HEK293T (cell line): ENCODE data around the gene FUT3.
A peak's percentile ranks its signal among the peaks of the same experiment; 100 is the strongest.

Experiments
- CTCF ChIA-PET: fragments of 350-600 bp; formaldehyde crosslinking; extraction: SDS; loops from one replicate; lab custom pipeline; 2021; ENCODE audit warnings: antibody characterized with exemption, inconsistent platforms; lab: Yijun Ruan, JAX
- POLR2A ChIA-PET: fragments of 350-600 bp; formaldehyde crosslinking; extraction: SDS; loops from one replicate; lab custom pipeline; 2020; ENCODE audit warnings: antibody characterized with exemption, inconsistent platforms; lab: Yijun Ruan, JAX
- DNase-seq: peaks from one replicate; pipeline ENCODE4 v3.0.0; 2012; ENCODE audit warnings: mixed read lengths; ENCODE audit errors: extremely low spot score
- ARNT ChIP-seq: fragments of 450-650 bp; IDR thresholded peaks from 2 replicates; pipeline ENCODE4 v1.6.1; 2017; ENCODE audit warnings: mild to moderate bottlenecking
- BHLHE40 ChIP-seq: fragments of 450-650 bp; IDR thresholded peaks from 2 replicates; pipeline ENCODE4 v1.6.1; 2016; ENCODE audit warnings: mild to moderate bottlenecking, moderate library complexity, borderline replicate concordance
- CTBP1 ChIP-seq: fragments of 450-650 bp; IDR thresholded peaks from 2 replicates; pipeline ENCODE4 v1.6.1; 2016; ENCODE audit warnings: borderline replicate concordance
- ELF4 ChIP-seq: fragments of 450-650 bp; IDR thresholded peaks from 2 replicates; pipeline ENCODE4 v1.6.1; 2017; ENCODE audit warnings: antibody characterized with exemption
- FOXA1 ChIP-seq: fragments of 450-650 bp; IDR thresholded peaks from 2 replicates; pipeline ENCODE4 v1.6.1; 2016; ENCODE audit warnings: mild to moderate bottlenecking
- FOXK2 ChIP-seq: fragments of 450-650 bp; IDR thresholded peaks from 2 replicates; pipeline ENCODE4 v1.6.1; 2016; ENCODE audit warnings: mild to moderate bottlenecking
- FOXM1 ChIP-seq: fragments of 450-650 bp; IDR thresholded peaks from 2 replicates; pipeline ENCODE4 v1.6.1; 2017; ENCODE audit warnings: mild to moderate bottlenecking, borderline replicate concordance
- HDGF ChIP-seq: fragments of 450-650 bp; IDR thresholded peaks from 2 replicates; pipeline ENCODE4 v1.6.1; 2017; ENCODE audit warnings: antibody characterized with exemption, borderline replicate concordance
- L3MBTL2 ChIP-seq: fragments of 450-650 bp; conservative IDR thresholded peaks from 2 replicates; pipeline ENCODE4 v1.6.1; 2016; ENCODE audit warnings: mild to moderate bottlenecking
- LEF1 ChIP-seq: fragments of 450-650 bp; IDR thresholded peaks from 2 replicates; pipeline ENCODE4 v1.6.1; 2017; ENCODE audit warnings: mild to moderate bottlenecking, borderline replicate concordance
- NFRKB ChIP-seq: fragments of 450-650 bp; IDR thresholded peaks from 2 replicates; pipeline ENCODE4 v1.6.1; 2016; ENCODE audit warnings: mild to moderate bottlenecking, moderate library complexity
- PKNOX1 ChIP-seq: fragments of 450-650 bp; IDR thresholded peaks from 2 replicates; pipeline ENCODE4 v1.6.1; 2016
- SP1 ChIP-seq: fragments of 450-650 bp; IDR thresholded peaks from 2 replicates; pipeline ENCODE4 v1.6.1; 2017
- SUZ12 ChIP-seq: fragments of 450-650 bp; IDR thresholded peaks from 2 replicates; pipeline ENCODE4 v1.6.1; 2016; ENCODE audit warnings: mild to moderate bottlenecking
- TARDBP ChIP-seq: fragments of 450-650 bp; IDR thresholded peaks from 2 replicates; pipeline ENCODE4 v1.6.1; 2016
- ZNF384 ChIP-seq: fragments of 450-650 bp; IDR thresholded peaks from 2 replicates; pipeline ENCODE4 v1.6.1; 2016

Gene FUT3

GRCh38 chr19:5838353-5839064 lies 12.7 kb downstream of the FUT3 start:
- ChIA-PET POLR2A (interaction anchor here (3.1 kb wide), 1 partner anchor 10 kb away, joined by 17 read pairs; no protein-coding TSS in a partner anchor), CTCF (no interaction called here)
- DNase-seq: no peak
- TF ChIP-seq TARDBP (no peak), LEF1 (no peak), ZNF384 (no peak), FOXM1 (no peak), BHLHE40 (no peak), FOXA1 (no peak), ARNT (no peak), SP1 (no peak), PKNOX1 (no peak), SUZ12 (no peak), FOXK2 (no peak)

- ChIA-PET CTCF (no interaction called here), POLR2A (interaction anchor here (3.1 kb wide), 1 partner anchor 10 kb away, joined by 17 read pairs; no protein-coding TSS in a partner anchor)
- no peak for TF ChIP-seq L3MBTL2
- no peak for DNase-seq
Measured at GRCh38 chr19:5837761-5838352, 13.4 kb downstream of the FUT3 start.

DNA sequence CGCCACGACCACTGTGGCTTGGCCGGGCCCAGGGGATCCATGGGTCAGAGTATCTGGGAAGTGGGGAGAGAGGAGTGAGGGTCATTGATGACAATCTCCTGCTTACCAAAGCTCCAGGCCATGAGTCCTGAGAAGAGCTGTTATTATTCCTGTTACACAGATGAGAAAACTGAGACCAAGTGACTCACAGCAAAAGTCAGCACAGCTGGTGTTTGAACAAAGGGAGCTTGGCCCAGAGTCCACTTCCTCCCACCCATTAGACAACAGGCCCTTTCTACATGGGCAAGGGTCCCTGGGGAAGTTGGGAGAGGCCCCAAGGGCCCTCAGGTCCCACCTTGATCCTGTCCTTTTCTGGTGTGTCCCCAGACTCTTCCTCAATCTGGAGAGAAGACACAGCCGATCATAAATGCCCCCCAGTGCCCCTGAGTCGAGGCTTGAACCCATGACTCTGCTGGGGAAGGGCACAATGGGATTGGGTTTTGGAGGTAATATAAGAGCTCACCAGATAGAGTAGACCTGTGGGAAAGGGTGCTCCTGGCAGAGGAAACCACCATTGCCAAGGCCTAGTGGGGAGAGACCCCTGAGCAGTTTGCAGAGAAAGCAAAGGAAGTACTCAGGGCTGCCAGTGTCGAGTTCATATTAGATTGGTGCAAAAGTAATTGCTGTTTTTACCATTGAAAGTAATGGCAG lies 18.6 kb downstream of the FUT3 start:
- ChIA-PET POLR2A (no interaction called here), CTCF (interaction anchor here (0.6 to 1.0 kb wide), 2 partner anchors 26 to 1512 kb away, joined by 3 to 4 read pairs; no protein-coding TSS in a partner anchor)
- peak; percentile 65; the same call in 1 of the 2 replicates for TF ChIP-seq ELF4
- no peak for TF ChIP-seq BHLHE40
- TF ChIP-seq ARNT: no peak
- DNase-seq: no peak

DNA sequence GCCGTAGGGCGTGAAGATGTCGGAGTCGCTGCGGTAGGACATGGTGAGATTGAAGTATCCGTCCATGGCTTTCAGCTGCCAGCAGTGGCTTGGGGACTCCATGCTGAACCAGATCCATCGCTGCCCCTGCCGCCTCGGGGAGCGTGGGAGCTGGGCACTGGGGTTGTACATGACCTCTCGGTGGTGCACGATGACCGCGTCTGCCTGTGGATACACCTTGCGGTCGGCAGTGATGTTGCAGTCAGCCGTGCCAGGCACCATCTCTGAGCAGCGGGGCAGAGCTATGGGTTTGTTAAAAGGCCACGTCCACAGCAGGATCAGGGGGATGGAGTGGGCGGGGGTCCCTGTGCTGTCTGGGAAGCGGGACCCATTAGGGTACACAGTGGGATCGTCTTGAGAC lies 19.2 kb downstream of the FUT3 start:
- TF ChIP-seq BHLHE40 (no peak), LEF1 (no peak), ELF4 (no peak), FOXA1 (no peak), NFRKB (no peak), HDGF (no peak), SP1 (no peak)
- DNase-seq: no peak
- ChIA-PET CTCF (interaction anchor here (0.6 kb wide), 1 partner anchor 1513 kb away, joined by 4 read pairs; no protein-coding TSS in a partner anchor), POLR2A (no interaction called here)

DNA sequence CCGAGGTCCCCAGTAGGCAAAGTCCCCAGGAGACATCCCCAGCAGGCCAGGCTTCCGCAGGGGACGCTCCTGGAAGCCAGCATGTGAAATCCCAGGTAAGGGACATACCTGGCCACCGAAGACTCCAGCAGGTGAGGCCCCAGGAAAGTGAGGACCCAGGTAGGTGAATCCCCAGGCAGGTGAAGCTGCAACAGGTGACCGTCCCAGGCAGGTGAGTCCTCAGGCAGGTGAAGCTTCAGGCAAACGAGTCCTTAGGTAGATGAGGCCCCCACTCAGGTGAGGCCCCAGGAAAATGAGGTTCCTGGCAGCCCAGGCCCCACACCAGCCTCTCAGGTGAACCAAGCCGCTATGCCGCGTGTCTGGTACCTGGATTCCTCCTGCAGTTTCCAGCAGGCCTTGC lies 20.1 kb downstream of the FUT3 start:
- CTCF ChIA-PET: no interaction called here
- DNase-seq: no peak
- TF ChIP-seq FOXA1: no peak
- no peak for TF ChIP-seq ZNF384
- no peak for TF ChIP-seq BHLHE40
- no peak for TF ChIP-seq TARDBP
- TF ChIP-seq LEF1: no peak
- no peak for TF ChIP-seq SUZ12
- TF ChIP-seq L3MBTL2: no peak
- TF ChIP-seq CTBP1: no peak
- no peak for TF ChIP-seq NFRKB
- no peak for TF ChIP-seq ARNT
- no peak for TF ChIP-seq FOXK2
- TF ChIP-seq ELF4: no peak
- TF ChIP-seq HDGF: no peak
- no peak for TF ChIP-seq SP1
- no peak for TF ChIP-seq PKNOX1
- no peak for TF ChIP-seq FOXM1
- POLR2A ChIA-PET: no interaction called here

DNA sequence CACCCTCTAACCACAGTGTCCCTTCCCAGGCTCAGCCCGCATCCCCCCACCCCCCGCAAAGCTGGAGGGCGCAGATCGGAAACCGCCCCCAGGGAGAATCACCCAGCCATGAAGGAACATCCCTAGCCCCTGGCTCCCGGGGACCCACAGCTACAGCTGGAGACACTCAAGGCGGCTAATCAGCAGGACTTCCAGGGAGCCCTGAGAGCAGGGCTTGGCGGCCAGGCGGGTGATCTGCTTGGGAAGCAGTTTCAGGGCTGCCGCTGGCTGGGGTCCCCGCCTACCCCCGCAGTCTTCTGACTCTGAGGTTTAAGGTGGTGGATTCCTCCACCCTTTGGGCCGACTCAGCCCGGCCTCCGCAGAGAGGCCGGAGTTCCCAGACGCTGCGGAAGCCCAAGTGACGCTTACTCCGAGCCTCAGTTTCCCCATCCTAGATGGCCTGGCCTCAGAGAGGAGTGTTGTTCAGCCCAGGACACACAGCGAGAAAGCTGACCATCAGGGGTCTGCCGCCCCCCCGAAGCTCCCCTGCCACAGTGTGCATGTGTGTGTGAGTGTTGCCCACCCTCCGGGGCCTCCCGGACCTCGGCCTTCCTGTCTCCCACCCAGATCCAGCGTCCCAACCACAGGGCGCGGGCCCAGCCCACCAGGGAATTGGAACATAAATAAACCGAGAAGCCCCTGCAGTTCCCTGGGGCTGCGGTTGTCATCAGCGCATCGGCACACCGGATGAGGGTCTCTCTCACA lies 21.5 kb downstream of the FUT3 start:
- no peak for TF ChIP-seq CTBP1
- no peak for TF ChIP-seq FOXM1
- TF ChIP-seq BHLHE40: no peak
- no peak for TF ChIP-seq L3MBTL2
- TF ChIP-seq FOXA1: no peak
- TF ChIP-seq NFRKB: no peak
- TF ChIP-seq SP1: no peak
- no peak for TF ChIP-seq FOXK2
- TF ChIP-seq TARDBP: no peak
- TF ChIP-seq ELF4: no peak
- TF ChIP-seq ARNT: no peak
- no peak for TF ChIP-seq HDGF
- TF ChIP-seq LEF1: no peak
- no peak for TF ChIP-seq SUZ12
- ChIA-PET POLR2A (interaction anchor here (1.7 to 3.1 kb wide), 8 partner anchors 9 to 74 kb away, joined by 4 to 32 read pairs (median 16); partner anchors contain the start of genes DUS3L, FUT6, NDUFA11 and NRTN), CTCF (interaction anchor here (1.0 to 3.5 kb wide), 2 partner anchors 26 to 62 kb away, joined by 3 to 23 read pairs; partner anchors contain the start of gene NRTN)
- no peak for DNase-seq
